ENCODE data around the gene SPSB3.

Gene SPSB3

GRCh38 chr16:1792836-1793577 is 10.6 kb upstream of the SPSB3 start:
- TF ChIP-seq CTCF (conservative IDR thresholded peaks at IDR 0.05; ENCODE audit: low read depth, low read length) = no peak
- no peak overlapping the region for H3K4me3 ChIP-seq (ENCODE audit: low read depth, low read length)
- DNase-seq (ENCODE audit: low read depth) = no peak

- TF ChIP-seq CTCF (conservative IDR thresholded peaks at IDR 0.05; ENCODE audit: low read depth, low read length) = no peak
- DNase-seq (ENCODE audit: low read depth) = no peak
- H3K4me3 ChIP-seq (ENCODE audit: low read depth, low read length) = no peak overlapping the region
These were observed 9.8 kb upstream of the SPSB3 start for GRCh38 chr16:1791943-1792812.

GRCh38 chr16:1791256-1791942 is 9.0 kb upstream of the SPSB3 start:
- DNase-seq (ENCODE audit: low read depth) = no peak
- no peak overlapping the region for H3K4me3 ChIP-seq (ENCODE audit: low read depth, low read length)
- TF ChIP-seq CTCF (conservative IDR thresholded peaks at IDR 0.05; ENCODE audit: low read depth, low read length) = no peak

GRCh38 chr16:1790611-1791255 is 8.4 kb upstream of the SPSB3 start:
- no peak for TF ChIP-seq CTCF (conservative IDR thresholded peaks at IDR 0.05; ENCODE audit: low read depth, low read length)
- H3K4me3 ChIP-seq (ENCODE audit: low read depth, low read length) = no peak overlapping the region
- no peak for DNase-seq (ENCODE audit: low read depth)

- H3K4me3 ChIP-seq (ENCODE audit: low read depth, low read length) = no peak overlapping the region
- no peak for DNase-seq (ENCODE audit: low read depth)
- TF ChIP-seq CTCF (conservative IDR thresholded peaks at IDR 0.05; ENCODE audit: low read depth, low read length) = no peak
These were observed 7.9 kb upstream of the SPSB3 start for GRCh38 chr16:1790261-1790610.

- no peak for DNase-seq (ENCODE audit: low read depth)
- TF ChIP-seq CTCF (conservative IDR thresholded peaks at IDR 0.05; ENCODE audit: low read depth, low read length) = no peak
- H3K4me3 ChIP-seq (ENCODE audit: low read depth, low read length) = no peak overlapping the region
These were observed 7.3 kb upstream of the SPSB3 start for GRCh38 chr16:1789643-1790045.
